HT1080 (cell line): ENCODE measurements around the gene CPEB2. TPM values are rescaled to one million over a fixed set of nuclear protein-coding genes. Genes with fewer than 3 reads are reported as not detected.
"Not testable (repeated sequence)": the region's sequence is repeated elsewhere in the genome, so short reads cannot be mapped to it uniquely, and the experiment has no call there.

Experiments
- DNase-seq: peaks from one replicate; pipeline ENCODE4 v3.0.0-alpha.2; 2015; ENCODE audit warnings: low read depth
- total RNA-seq: library from RNA; depleted of rRNA; stranded (reverse); fragments of >200 nt; shearing (Covaris generic); gene quantifications from 2 replicates; pipeline ENCODE4 v1.2.3, GENCODE V29; 2014

CPEB2 gene
- total RNA-seq, 1 experiment from 2014 or later = 7.5 TPM

DNA sequence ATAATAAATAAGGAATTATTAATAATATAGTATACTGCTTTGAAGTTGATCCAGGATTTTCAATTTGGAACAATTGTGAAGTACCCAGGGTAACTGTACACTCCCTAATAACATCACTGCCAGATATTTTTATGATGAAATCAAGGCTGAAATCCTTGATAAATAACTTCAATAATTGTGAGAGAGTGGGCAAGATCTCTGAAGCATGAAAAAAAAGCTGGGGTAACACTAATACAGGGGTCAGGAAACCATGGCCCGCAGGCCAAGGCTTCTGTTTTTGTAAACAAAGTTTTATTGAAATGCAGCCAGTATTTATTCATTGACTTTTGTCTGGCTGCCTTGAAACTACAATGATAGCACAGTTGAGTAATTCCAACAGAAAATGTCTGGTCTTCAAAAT is 41.6 kb downstream of the CPEB2 start:
- no peak for DNase-seq

DNA sequence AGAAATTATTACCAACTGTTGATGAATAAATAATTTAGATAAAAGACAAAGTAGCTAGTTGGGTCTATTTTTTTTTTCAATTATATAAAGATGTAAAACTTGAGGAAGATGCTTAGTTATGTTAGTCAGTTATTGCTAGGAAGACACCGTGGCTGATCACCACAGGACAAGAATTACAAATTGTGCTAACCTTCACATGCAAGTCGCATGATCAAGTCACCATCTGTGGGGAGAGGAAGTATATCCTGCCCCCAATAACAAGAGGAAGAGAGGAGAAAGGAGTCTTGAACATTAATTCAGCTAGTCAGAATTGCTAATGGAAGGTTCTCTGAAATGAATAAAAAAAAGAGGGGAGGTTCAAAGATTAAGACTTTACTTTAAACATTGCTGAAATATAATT is 52.3 kb downstream of the CPEB2 start:
- no peak for DNase-seq

DNA sequence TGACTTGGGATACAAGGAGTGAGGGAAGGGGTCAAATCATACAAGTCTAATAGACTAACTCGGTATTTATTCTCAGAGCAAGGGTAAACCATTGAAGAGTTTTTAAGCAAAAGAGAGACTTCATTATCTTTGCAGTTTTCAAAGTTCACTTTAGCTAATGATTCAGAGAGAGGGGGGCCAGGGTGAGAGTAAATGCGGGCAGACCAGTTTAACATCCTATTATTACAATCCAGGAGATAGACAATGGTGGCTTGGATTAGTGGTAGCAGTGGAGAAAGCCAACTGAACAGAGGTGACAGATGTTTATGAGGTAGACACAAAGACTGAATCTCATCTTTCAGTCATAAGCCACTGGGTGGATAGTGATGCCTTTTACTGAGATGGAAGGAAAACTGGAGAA is 57.9 kb downstream of the CPEB2 start:
- no peak for DNase-seq

DNA sequence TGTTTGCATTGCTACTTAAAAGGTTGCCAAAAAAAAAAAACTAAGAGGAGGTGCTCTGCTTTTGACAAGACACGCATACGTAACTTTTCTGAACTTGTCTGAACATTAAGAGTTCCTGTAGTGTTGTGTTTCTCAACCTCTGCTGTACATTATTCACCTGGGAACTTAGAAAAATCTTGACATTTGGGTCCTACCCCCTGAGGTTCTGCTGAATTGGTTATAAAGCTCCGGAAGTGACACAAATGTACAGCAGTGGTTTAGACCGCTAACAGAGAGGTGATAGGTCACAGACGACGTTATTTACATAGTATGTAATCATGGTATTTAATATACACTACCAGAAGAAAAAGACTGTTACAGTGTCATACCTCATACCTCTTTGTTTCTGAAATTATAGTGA is 61.1 kb downstream of the CPEB2 start:
- DNase-seq = no peak

DNA sequence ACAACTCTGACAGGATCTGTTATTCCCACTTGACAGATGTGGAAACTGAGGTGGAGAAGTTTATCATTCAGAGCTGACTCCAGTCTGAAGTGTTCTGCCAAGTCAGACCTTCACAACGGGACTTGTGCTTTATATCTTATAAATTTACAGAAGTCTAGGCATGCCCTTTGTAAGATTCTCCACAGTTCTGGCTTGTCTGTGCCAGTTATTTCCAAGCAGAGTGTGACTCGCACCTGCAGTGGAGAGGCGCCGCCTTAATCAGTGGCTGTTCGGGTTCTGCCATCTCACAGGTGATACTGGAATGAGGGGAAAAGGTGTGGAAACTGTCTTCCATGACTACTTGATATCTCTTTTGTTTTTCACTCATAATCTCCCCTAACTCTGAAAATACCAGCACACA is 63.2 kb downstream of the CPEB2 start:
- DNase-seq = no peak

DNA sequence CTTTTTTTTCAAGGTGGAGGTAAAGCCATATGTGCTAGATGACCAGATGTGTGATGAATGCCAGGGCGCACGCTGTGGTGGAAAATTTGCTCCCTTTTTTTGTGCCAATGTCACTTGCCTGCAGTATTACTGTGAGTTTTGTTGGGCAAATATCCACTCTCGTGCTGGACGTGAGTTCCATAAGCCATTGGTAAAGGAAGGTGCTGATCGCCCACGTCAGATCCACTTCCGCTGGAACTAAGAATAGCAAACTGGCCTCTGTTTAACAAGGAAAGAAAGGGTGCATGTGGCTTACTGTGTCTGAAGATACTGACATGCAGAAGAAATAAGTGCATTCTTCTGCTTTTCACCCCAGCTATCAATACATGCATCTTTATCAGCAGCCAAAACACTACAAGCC is 63.9 kb downstream of the CPEB2 start:
- DNase-seq = no peak

DNA sequence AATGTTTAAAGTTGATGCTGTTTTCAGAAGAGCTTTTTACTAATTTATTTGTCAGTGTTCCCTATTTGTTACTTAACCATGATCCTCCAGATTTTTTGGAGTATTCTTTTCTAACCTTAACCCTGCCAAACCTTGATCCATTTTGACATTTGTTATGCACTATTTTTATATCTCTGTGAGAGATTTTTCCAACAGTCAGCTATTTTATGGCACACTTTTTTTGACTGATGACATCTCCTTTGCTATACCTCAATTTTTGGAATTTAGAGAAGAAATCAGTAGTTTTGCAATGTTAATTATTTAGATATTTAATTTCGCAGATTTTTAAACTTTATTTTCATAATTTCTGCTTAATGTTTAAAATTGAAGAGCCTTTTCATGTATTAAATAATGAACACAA is 66.0 kb downstream of the CPEB2 start:
- DNase-seq = no peak

DNA sequence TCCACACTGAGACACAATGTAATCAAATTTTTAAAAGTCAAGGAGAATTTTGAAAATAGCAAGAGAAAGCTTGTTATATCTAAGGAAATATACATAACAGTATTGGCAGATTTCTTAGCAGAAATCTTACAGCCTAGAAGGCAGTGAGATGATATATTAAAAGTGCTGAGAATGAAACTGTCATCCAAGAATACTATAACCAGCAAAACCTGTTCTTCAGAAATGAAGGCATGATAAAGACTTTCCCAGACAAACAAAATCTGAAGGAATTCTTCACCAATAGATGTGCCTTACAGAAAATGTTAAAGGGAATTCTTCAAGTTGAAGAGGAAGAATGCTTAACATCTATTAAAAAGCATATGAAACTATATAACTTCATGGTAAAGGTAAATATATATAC is 73.6 kb downstream of the CPEB2 start:
- DNase-seq = no peak

DNA sequence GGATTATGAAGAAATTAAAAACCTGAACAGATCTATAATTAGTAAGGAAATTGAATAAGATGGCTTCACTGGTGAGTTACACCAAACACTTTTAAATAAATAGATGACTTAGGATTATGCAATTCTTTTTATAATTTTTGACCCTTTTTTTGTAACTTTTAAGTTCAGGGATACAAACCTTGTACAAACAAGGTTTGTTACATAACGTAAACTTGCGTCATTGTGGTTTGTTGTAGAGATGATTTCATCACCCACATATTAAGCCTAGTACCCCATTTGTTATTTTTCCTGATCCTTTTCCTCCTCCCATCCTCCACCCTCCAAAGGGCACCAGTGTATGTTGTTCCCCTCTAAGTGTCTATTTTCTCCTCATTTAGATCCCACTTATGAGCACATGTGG is 75.7 kb downstream of the CPEB2 start:
- DNase-seq = peak; percentile 37

DNA sequence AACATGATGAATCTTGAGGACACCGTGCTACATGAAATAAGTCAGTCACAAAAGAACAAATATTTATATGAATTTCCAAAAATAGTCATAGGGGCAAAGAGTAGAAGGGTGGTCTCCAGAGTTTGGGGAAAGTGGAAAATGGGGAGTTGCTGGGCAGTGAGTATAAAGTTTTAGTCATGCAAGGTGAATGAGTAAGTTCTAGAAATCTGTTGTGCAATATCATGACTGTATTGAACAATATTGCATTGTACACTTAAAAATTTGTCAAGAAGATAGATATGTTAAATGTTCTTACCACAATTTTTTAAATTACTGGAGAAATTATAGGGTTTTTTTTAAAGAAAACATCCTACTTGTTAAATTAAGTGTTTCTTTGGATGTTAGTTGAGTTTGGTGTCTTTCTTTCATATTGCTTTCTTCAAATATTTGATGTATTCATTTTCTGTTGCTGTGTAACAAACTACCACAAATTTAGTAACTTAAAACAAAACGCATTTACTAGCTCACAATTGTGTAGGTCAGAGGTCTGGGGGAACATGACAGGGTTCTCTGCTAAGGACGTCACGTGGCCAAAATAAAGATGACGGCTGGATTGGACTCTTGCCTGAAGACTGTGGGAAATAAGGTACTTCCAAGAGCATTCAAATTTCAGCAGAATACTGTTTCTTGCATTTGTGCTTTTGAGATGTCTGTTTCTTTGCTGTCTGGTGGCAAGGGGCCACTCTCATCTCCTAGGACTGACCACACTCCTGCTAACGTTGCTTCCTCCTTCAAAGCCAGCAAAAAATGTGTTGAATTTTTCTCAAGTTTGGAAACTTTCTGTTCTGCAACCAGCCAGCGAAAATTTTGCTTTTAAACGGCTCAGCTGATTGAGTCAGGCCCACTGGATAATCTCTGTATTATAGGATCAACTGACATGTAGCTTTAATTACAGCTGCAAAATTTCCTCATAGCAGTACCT is 76.7 kb downstream of the CPEB2 start:
- no peak for DNase-seq

DNA sequence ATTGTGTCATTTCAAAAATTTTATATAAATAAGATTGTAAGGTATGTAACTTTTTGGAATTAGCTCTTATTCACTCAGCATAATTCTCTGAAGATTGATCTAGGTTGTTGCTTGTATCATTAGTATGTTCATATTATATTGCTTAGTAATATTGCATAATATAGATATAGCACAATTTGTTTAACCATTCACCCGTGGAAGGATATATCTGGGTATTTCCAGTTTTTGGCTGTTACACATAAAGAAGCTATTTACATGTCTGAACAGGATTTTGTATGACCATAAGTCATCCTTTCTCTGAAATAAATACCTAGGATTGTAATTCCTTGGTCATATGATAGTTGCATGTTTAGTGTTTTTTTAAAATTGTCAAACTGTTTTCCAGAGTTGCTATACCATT is 82.5 kb downstream of the CPEB2 start:
- DNase-seq = no peak

DNA sequence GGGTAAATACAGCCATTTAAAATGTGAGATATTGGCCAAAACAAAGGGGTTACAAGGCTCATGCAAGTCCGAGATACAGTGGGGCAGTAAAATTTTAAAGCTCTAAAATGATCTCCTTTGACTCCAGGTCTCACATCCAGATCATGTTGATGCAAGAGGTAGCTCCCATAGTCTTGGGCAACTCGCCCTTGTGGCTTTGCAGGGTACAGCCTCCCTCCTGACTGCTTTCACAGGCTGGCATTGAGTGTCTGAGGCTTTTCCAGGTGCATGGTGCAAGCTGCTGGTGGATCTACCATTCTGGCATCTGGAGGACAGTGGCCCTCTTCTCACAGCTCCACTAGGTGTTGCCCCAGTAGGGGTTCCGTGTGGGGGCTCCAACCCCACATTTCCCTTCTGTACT is 83.5 kb downstream of the CPEB2 start:
- DNase-seq = not testable (repeated sequence)

DNA sequence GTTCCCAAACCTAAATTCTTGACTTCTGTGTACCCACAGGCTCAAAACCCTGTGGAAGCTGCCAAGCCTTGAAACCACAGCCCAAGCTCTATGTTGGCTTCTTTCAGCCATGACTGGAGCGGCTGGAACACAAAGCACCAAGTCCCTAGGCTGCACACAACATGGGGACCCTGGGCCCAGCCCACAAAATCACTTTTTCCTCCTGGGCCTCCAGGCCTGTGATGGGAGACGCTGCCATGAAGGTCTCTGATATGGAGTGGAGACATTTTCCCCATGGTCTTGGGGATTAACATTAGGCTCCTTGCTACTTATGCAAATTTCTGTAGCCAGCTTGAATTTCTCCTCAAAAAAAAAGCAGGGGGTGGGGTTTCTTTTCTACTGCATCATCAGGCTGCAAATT is 84.0 kb downstream of the CPEB2 start:
- DNase-seq = not testable (repeated sequence)

DNA sequence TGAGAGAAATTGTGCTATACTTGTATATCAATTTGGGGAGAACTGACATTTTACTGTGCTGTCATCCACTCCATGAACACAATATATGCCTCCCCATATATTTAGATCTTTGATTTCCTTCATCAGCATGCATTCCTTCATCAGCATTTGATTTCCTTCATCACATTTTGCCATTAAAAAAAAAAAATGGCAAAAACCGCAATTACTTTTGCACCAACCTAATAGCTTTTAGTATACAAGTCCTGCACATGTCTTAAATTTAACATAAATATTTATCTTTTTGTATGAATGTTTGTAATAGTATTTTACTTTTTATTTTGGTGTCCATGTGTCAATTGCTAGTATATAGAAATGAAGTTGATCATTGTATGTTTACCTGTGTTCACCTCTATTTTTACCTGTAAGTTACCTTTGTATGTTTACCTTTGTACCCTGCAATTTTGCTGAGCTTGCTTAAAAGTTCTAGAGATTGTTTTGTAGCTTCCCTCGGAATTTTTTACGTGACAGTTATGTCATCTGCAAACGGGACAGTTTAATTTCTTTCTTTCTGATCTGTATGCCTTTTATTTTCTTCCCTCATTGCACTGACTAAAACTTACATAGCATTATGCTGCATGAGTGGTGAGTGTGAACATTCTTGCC is 86.2 kb downstream of the CPEB2 start:
- no peak for DNase-seq

DNA sequence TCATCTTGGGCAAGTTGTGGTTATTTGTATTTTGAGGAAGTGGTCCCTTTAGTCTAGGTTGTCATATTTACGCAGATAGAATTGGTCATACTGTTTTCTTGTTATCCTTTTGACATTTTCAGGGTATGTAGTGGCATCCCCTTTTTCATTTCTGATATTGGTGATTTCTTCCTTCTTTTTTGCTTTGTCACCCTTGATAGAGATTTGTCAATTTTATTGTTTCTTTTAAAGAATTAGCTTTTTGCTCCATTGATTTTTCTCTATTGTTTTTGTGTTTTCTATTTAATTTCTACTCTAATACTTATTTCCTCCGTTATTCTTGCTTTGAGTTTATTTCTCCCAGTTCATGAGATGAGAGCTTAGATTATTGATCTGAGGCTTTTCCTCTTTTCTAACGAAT is 87.7 kb downstream of the CPEB2 start:
- no peak for DNase-seq

DNA sequence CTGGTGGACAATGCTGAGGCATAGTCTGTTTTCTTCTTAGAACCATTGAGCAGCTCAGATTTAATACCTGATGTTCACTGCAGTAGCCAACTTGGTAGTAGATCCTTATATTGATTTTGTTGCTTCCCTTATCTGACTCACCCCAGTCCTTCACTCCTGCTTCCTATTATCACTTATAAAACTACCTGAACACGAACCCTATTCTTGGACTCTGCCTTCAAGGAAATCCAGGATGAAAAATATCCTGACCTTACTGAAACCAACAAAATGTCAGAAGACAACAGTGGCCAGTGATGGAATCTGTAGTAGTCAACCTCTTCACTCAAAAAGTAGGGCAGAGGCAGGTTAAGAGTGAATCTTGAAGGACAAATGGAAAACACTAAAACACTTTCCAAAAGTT is 98.1 kb downstream of the CPEB2 start:
- no peak for DNase-seq

DNA sequence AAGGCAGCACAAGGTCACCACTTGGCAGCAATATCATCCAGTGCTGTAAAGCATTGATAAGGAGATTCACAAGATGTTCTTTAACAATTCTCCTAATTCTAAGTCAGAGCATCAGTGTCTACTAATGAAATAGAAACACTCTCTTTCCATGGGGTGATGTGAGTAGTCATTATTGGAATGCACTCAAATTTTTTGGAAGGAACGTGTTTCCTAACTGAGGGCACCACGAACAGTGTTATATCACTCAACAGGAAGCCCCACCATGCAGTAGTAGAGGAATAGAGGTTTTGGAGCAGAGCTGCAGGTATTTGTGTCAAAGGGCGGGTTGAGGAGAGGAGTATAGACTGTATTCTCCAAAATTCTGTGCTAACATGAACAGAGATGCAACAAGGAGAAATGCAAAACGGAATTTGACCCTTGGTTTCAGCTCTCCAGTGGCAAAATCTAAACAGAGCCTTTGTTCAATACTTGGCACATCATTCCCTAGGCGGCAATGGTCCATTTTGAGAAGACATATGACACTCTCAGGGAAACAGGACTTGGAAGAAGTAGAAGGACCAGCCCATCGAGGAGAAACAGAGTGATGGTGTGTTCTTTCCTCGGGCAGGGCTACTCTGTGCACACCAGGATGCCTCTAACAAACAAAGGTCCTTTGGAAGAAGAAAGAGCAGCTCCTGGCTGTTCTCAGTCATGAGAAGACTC is 98.9 kb downstream of the CPEB2 start:
- DNase-seq = peak; percentile 38

DNA sequence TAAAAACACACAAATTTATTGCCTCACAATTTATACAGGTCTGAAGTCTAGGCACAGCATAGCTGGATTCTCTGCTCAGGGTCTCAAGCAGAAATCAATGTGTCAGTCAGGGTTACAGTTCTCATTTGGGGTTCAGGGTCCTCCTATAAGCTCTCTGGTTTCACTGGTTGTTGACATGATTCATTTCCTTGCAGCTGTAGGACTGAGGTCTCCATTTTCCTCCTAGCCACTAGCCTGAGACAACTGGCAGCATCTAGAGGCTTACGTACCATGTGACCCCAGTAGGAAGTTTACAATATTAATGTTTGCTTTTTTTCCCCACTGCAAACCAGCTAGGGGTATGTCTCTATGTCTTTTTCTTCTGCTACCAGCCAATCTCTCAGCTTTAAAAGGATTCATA is 102.5 kb downstream of the CPEB2 start:
- DNase-seq = peak; percentile 35

DNA sequence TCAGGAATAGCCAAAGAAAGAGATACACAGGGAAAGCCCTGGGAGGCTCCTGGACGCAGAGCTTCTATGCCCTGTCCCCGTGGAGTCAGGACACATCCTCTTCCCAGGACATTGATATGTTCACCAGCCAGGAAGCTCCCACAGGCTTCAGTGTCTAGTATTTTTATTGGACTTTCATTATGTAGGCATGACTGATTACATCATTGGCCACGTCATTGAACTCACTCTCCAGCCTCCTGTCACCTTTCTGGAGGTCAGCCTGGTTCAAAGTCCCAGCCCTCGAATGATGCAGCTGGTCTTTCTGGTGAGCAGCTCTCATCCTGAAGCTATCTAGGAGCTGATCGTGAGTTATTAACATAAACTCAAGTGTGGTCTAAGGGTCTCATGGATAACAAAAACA is 104.1 kb downstream of the CPEB2 start:
- DNase-seq = peak; percentile 17

DNA sequence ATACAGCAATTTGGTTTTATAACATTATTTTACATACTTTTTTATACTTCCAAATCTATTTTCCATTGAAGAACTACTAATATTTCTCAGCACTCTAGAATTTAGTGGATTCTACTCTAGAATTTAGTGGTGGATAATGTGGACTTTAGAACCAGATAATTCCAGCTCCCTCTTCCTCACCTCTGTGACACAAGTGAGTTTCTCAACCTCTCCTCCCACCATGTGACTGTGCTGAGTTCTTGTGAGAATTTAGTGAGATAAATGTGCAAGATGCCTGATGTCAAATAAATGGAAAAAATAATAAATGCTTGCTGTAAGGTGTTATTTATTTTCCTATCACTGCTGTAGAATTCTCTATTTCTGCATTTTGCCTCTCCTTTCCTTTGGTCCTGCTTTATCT is 107.3 kb downstream of the CPEB2 start:
- DNase-seq = no peak

DNA sequence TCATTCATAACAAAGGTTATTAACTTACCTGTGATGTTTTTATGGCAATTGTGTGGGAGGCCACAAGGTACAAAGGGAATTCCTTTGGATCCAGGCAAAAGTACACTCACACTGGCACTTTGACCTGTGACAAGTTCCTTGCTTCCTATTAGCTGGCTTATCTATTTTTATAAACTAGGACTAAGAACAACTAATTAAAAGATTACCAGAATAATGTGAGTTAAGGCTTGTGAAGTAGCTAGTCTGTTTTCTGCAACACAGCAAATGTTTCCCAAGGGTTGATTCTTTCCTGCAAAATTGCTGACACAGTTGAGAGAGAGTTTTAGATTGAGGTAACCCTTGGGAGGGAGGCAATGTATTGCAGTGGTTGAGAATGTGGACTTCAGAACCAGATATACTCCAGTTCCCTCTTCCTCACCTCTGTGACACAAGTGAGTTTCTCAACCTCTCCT is 107.9 kb downstream of the CPEB2 start:
- no peak for DNase-seq

DNA sequence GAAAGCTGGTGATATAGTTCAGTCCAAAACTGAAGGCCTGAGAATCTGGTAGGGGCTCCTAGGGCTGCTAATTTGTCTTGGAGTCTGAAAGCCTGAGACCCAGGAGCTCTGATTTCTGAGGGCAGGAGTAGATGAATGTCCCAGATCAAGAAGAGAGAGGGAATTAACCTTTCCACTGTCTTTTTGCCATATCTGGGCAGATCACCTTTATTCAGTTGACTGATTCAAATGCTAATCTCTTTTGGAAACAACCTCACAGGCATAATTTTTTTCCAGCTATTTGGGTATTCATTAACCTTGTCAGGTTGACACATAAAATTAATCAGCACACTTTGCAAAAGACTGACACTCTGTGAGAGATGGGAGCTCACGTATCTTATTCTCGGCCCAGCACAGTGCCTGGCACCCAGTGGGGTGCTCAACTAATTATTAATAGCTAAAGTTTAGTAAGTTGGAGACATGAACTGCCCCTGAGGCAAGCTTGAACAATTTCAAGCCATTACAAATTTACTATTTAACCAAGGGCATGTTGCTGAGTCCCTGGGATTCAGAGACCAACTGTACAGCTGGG is 114.3 kb downstream of the CPEB2 start:
- no peak for DNase-seq
